Ramos (cell line): ENCODE results near the gene COL4A2.
"Not testable (repeated sequence)": the region's sequence is repeated elsewhere in the genome, so short reads cannot be mapped to it uniquely, and the experiment has no call there.

Experiments used
- in situ Hi-C: fragments of 300-500 bp; cut with MboI; formaldehyde crosslinking; loops from one replicate; pipeline ENCODE4 v1.14.3; 2022; ENCODE audit warnings: low sequenced_read_pairs; ENCODE audit not compliant: unreplicated experiment

The COL4A2 gene

GRCh38 chr13:110374431-110375370, 67.6 kb downstream of the COL4A2 start:
- in situ Hi-C loops, result no loop called here

- in situ Hi-C loops, result no loop called here
These were observed 69.0 kb downstream of the COL4A2 start for GRCh38 chr13:110376120-110376519.

GRCh38 chr13:110377178-110377825, 70.2 kb downstream of the COL4A2 start:
- in situ Hi-C loops, result no loop called here

- in situ Hi-C loops, result no loop called here
These were observed 70.7 kb downstream of the COL4A2 start for GRCh38 chr13:110377826-110378201.

GRCh38 chr13:110379358-110379757, 72.3 kb downstream of the COL4A2 start:
- in situ Hi-C loops, result no loop called here

GRCh38 chr13:110379905-110380341, 72.8 kb downstream of the COL4A2 start:
- in situ Hi-C loops, result no loop called here

GRCh38 chr13:110380359-110381028, 73.4 kb downstream of the COL4A2 start:
- in situ Hi-C loops, result no loop called here

GRCh38 chr13:110381029-110381360, 73.9 kb downstream of the COL4A2 start:
- in situ Hi-C loops, result no loop called here

GRCh38 chr13:110382229-110382628, 75.1 kb downstream of the COL4A2 start:
- in situ Hi-C loops, result no loop called here

- in situ Hi-C loops, result no loop called here
These were observed 75.7 kb downstream of the COL4A2 start for GRCh38 chr13:110382830-110383229.

GRCh38 chr13:110387451-110388107, 80.5 kb downstream of the COL4A2 start:
- in situ Hi-C loops, result no loop called here

- in situ Hi-C loops, result no loop called here
These were observed 81.2 kb downstream of the COL4A2 start for GRCh38 chr13:110388108-110388943.

- in situ Hi-C loops, result no loop called here
These were observed 83.5 kb downstream of the COL4A2 start for GRCh38 chr13:110390567-110390966.

GRCh38 chr13:110391273-110391672, 84.2 kb downstream of the COL4A2 start:
- in situ Hi-C loops, result no loop called here

GRCh38 chr13:110392510-110393240, 85.6 kb downstream of the COL4A2 start:
- in situ Hi-C loops, result no loop called here

GRCh38 chr13:110393761-110394160, 86.7 kb downstream of the COL4A2 start:
- in situ Hi-C loops, result no loop called here

GRCh38 chr13:110394371-110394841, 87.3 kb downstream of the COL4A2 start:
- in situ Hi-C loops, result no loop called here

GRCh38 chr13:110395616-110396015, 88.5 kb downstream of the COL4A2 start:
- in situ Hi-C loops, result not testable (repeated sequence)

- in situ Hi-C loops, result no loop called here
These were observed 89.4 kb downstream of the COL4A2 start for GRCh38 chr13:110396476-110396875.
